ENCODE measurements around the gene MYO1B.

Gene MYO1B

GRCh38 chr2:191225126-191225525, 20.1 kb upstream of the MYO1B start:
- H3K27me3 ChIP-seq (ENCODE audit: control insufficient read depth, insufficient read depth, low read length, poor library complexity, severe bottlenecking), result no peaks in the 10 kb centered on the region
- no peaks in the 10 kb centered on the region for H3K4me1 ChIP-seq (ENCODE audit: control insufficient read depth, insufficient read depth, low read length)
- no peaks in the 10 kb centered on the region for H3K9me3 ChIP-seq (ENCODE audit: control insufficient read depth, low read length)
- 100% methylated on average over 1 of the region's 1 CpG for WGBS, 2 experiments
- no peak overlapping the region for H3K4me3 ChIP-seq (ENCODE audit: insufficient read depth, low read depth, low read length)
- H3K36me3 ChIP-seq (ENCODE audit: control insufficient read depth, insufficient read depth, low read length), result no peaks in the 10 kb centered on the region
- no peak overlapping the region for H3K27ac ChIP-seq (ENCODE audit: insufficient read depth, low read depth, low read length, poor library complexity, severe bottlenecking)

GRCh38 chr2:191225690-191226089, 19.5 kb upstream of the MYO1B start:
- H3K4me1 ChIP-seq (ENCODE audit: control insufficient read depth, insufficient read depth, low read length), result no peaks in the 10 kb centered on the region
- WGBS, 2 experiments, result 50% methylated on average over 1 of the region's 1 CpG; no CpG with 5 or more reads in 1 of the 2 experiments

GRCh38 chr2:191226196-191226595, 19.0 kb upstream of the MYO1B start:
- WGBS, 2 experiments, result 41 to 50% methylated on average over 2 of the region's 2 CpGs
- H3K4me3 ChIP-seq (ENCODE audit: insufficient read depth, low read depth, low read length), result no peak overlapping the region
- H3K9me3 ChIP-seq (ENCODE audit: control insufficient read depth, low read length), result no peaks in the 10 kb centered on the region
- no peaks in the 10 kb centered on the region for H3K4me1 ChIP-seq (ENCODE audit: control insufficient read depth, insufficient read depth, low read length)
- no peaks in the 10 kb centered on the region for H3K27me3 ChIP-seq (ENCODE audit: control insufficient read depth, insufficient read depth, low read length, poor library complexity, severe bottlenecking)
- no peaks in the 10 kb centered on the region for H3K36me3 ChIP-seq (ENCODE audit: control insufficient read depth, insufficient read depth, low read length)
- no peak overlapping the region for H3K27ac ChIP-seq (ENCODE audit: insufficient read depth, low read depth, low read length, poor library complexity, severe bottlenecking)

More at GRCh38 chr2:191225690-191226089, 19.5 kb upstream of the MYO1B start:
- Histone ChIP-seq H3K27me3 (ENCODE audit: control insufficient read depth, insufficient read depth, low read length, poor library complexity, severe bottlenecking) (no peaks in the 10 kb centered on the region), H3K9me3 (ENCODE audit: control insufficient read depth, low read length) (no peaks in the 10 kb centered on the region), H3K27ac (ENCODE audit: insufficient read depth, low read depth, low read length, poor library complexity, severe bottlenecking) (no peak overlapping the region), H3K4me3 (ENCODE audit: insufficient read depth, low read depth, low read length) (no peak overlapping the region), H3K36me3 (ENCODE audit: control insufficient read depth, insufficient read depth, low read length) (no peaks in the 10 kb centered on the region)

GRCh38 chr2:191228333-191228732, 16.9 kb upstream of the MYO1B start:
- Histone ChIP-seq H3K4me3 (ENCODE audit: insufficient read depth, low read depth, low read length) (no peak overlapping the region), H3K27ac (ENCODE audit: insufficient read depth, low read depth, low read length, poor library complexity, severe bottlenecking) (no peak overlapping the region), H3K4me1 (ENCODE audit: control insufficient read depth, insufficient read depth, low read length) (no peaks in the 10 kb centered on the region), H3K27me3 (ENCODE audit: control insufficient read depth, insufficient read depth, low read length, poor library complexity, severe bottlenecking) (no peaks in the 10 kb centered on the region), H3K36me3 (ENCODE audit: control insufficient read depth, insufficient read depth, low read length) (no peaks in the 10 kb centered on the region), H3K9me3 (ENCODE audit: control insufficient read depth, low read length) (no peaks in the 10 kb centered on the region)
- 93 to 100% methylated on average over 2 of the region's 2 CpGs for WGBS, 2 experiments

- no peaks in the 10 kb centered on the region for H3K27me3 ChIP-seq (ENCODE audit: control insufficient read depth, insufficient read depth, low read length, poor library complexity, severe bottlenecking)
- H3K4me3 ChIP-seq (ENCODE audit: insufficient read depth, low read depth, low read length), result no peak overlapping the region
- no peaks in the 10 kb centered on the region for H3K4me1 ChIP-seq (ENCODE audit: control insufficient read depth, insufficient read depth, low read length)
- no peaks in the 10 kb centered on the region for H3K36me3 ChIP-seq (ENCODE audit: control insufficient read depth, insufficient read depth, low read length)
- H3K9me3 ChIP-seq (ENCODE audit: control insufficient read depth, low read length), result no peaks in the 10 kb centered on the region
- H3K27ac ChIP-seq (ENCODE audit: insufficient read depth, low read depth, low read length, poor library complexity, severe bottlenecking), result no peak overlapping the region
- 93 to 97% methylated on average over 6 of the region's 6 CpGs for WGBS, 2 experiments
Measured at GRCh38 chr2:191228861-191229260, 16.3 kb upstream of the MYO1B start.

GRCh38 chr2:191230174-191230573, 15.0 kb upstream of the MYO1B start:
- no peaks in the 10 kb centered on the region for H3K9me3 ChIP-seq (ENCODE audit: control insufficient read depth, low read length)
- H3K4me1 ChIP-seq (ENCODE audit: control insufficient read depth, insufficient read depth, low read length), result no peaks in the 10 kb centered on the region
- no peak overlapping the region for H3K4me3 ChIP-seq (ENCODE audit: insufficient read depth, low read depth, low read length)
- H3K36me3 ChIP-seq (ENCODE audit: control insufficient read depth, insufficient read depth, low read length), result no peaks in the 10 kb centered on the region
- no peak overlapping the region for H3K27ac ChIP-seq (ENCODE audit: insufficient read depth, low read depth, low read length, poor library complexity, severe bottlenecking)
- no peaks in the 10 kb centered on the region for H3K27me3 ChIP-seq (ENCODE audit: control insufficient read depth, insufficient read depth, low read length, poor library complexity, severe bottlenecking)
- WGBS, 2 experiments, result 73 to 74% methylated on average over 5 of the region's 5 CpGs

- no peaks in the 10 kb centered on the region for H3K4me1 ChIP-seq (ENCODE audit: control insufficient read depth, insufficient read depth, low read length)
- no peaks in the 10 kb centered on the region for H3K9me3 ChIP-seq (ENCODE audit: control insufficient read depth, low read length)
- H3K36me3 ChIP-seq (ENCODE audit: control insufficient read depth, insufficient read depth, low read length), result no peaks in the 10 kb centered on the region
- H3K4me3 ChIP-seq (ENCODE audit: insufficient read depth, low read depth, low read length), result no peak overlapping the region
- no peak overlapping the region for H3K27ac ChIP-seq (ENCODE audit: insufficient read depth, low read depth, low read length, poor library complexity, severe bottlenecking)
- WGBS, 2 experiments, result 46 to 51% methylated on average over 2 of the region's 2 CpGs
- no peaks in the 10 kb centered on the region for H3K27me3 ChIP-seq (ENCODE audit: control insufficient read depth, insufficient read depth, low read length, poor library complexity, severe bottlenecking)
Measured at GRCh38 chr2:191231995-191232394, 13.2 kb upstream of the MYO1B start.

GRCh38 chr2:191233533-191233932, 11.7 kb upstream of the MYO1B start:
- H3K27me3 ChIP-seq (ENCODE audit: control insufficient read depth, insufficient read depth, low read length, poor library complexity, severe bottlenecking), result no peaks in the 10 kb centered on the region
- H3K36me3 ChIP-seq (ENCODE audit: control insufficient read depth, insufficient read depth, low read length), result no peaks in the 10 kb centered on the region
- H3K4me1 ChIP-seq (ENCODE audit: control insufficient read depth, insufficient read depth, low read length), result no peaks in the 10 kb centered on the region
- no peak overlapping the region for H3K4me3 ChIP-seq (ENCODE audit: insufficient read depth, low read depth, low read length)
- H3K9me3 ChIP-seq (ENCODE audit: control insufficient read depth, low read length), result no peaks in the 10 kb centered on the region
- WGBS, 2 experiments, result 77 to 78% methylated on average over 5 of the region's 5 CpGs
- no peak overlapping the region for H3K27ac ChIP-seq (ENCODE audit: insufficient read depth, low read depth, low read length, poor library complexity, severe bottlenecking)

- 89 to 96% methylated on average over 1 of the region's 1 CpG for WGBS, 2 experiments
- Histone ChIP-seq H3K27ac (ENCODE audit: insufficient read depth, low read depth, low read length, poor library complexity, severe bottlenecking) (no peak overlapping the region), H3K27me3 (ENCODE audit: control insufficient read depth, insufficient read depth, low read length, poor library complexity, severe bottlenecking) (no peaks in the 10 kb centered on the region), H3K9me3 (ENCODE audit: control insufficient read depth, low read length) (no peaks in the 10 kb centered on the region), H3K4me3 (ENCODE audit: insufficient read depth, low read depth, low read length) (no peak overlapping the region), H3K36me3 (ENCODE audit: control insufficient read depth, insufficient read depth, low read length) (no peaks in the 10 kb centered on the region), H3K4me1 (ENCODE audit: control insufficient read depth, insufficient read depth, low read length) (no peaks in the 10 kb centered on the region)
Measured at GRCh38 chr2:191234376-191234775, 10.8 kb upstream of the MYO1B start.

- H3K36me3 ChIP-seq (ENCODE audit: control insufficient read depth, insufficient read depth, low read length), result no peaks in the 10 kb centered on the region
- 94 to 96% methylated on average over 5 of the region's 5 CpGs for WGBS, 2 experiments
- no peaks in the 10 kb centered on the region for H3K4me1 ChIP-seq (ENCODE audit: control insufficient read depth, insufficient read depth, low read length)
- no peak overlapping the region for H3K4me3 ChIP-seq (ENCODE audit: insufficient read depth, low read depth, low read length)
- H3K27ac ChIP-seq (ENCODE audit: insufficient read depth, low read depth, low read length, poor library complexity, severe bottlenecking), result no peak overlapping the region
- H3K27me3 ChIP-seq (ENCODE audit: control insufficient read depth, insufficient read depth, low read length, poor library complexity, severe bottlenecking), result no peaks in the 10 kb centered on the region
- H3K9me3 ChIP-seq (ENCODE audit: control insufficient read depth, low read length), result no peaks in the 10 kb centered on the region
Measured at GRCh38 chr2:191240871-191241270, 4.3 kb upstream of the MYO1B start.

- no peaks in the 10 kb centered on the region for H3K36me3 ChIP-seq (ENCODE audit: control insufficient read depth, insufficient read depth, low read length)
- H3K27ac ChIP-seq (ENCODE audit: insufficient read depth, low read depth, low read length, poor library complexity, severe bottlenecking), result no peak overlapping the region
- no peaks in the 10 kb centered on the region for H3K9me3 ChIP-seq (ENCODE audit: control insufficient read depth, low read length)
- H3K4me1 ChIP-seq (ENCODE audit: control insufficient read depth, insufficient read depth, low read length), result no peaks in the 10 kb centered on the region
- WGBS, 2 experiments, result 89 to 91% methylated on average over 4 of the region's 4 CpGs
- no peaks in the 10 kb centered on the region for H3K27me3 ChIP-seq (ENCODE audit: control insufficient read depth, insufficient read depth, low read length, poor library complexity, severe bottlenecking)
- no peak overlapping the region for H3K4me3 ChIP-seq (ENCODE audit: insufficient read depth, low read depth, low read length)
Measured at GRCh38 chr2:191241418-191241817, 3.8 kb upstream of the MYO1B start.

Measured in ectodermal cell (in vitro differentiated cells).